OCI-LY7 (cell line): ENCODE measurements around the gene TULP1. TPM values are rescaled to one million over a fixed set of nuclear protein-coding genes. Genes with fewer than 3 reads are reported as not detected.

Source experiments
- BruUV-seq: library from RNA; stranded (reverse); fragments of 400-500 nt; replicated peaks from 2 replicates; lab custom pipeline; 2021; lab: Mats Ljungman, UMichigan
- CTCF ChIA-PET: fragments of 300-600 bp; sonication (Branson Sonifier 250); formaldehyde crosslinking; loops from one replicate; lab custom pipeline; 2022; ENCODE audit warnings: antibody characterized with exemption; ENCODE audit not compliant: unreplicated experiment; lab: Charles Lee
- POLR2A ChIA-PET: fragments of 300-600 bp; sonication (Branson Sonifier 250); formaldehyde crosslinking; loops from one replicate; lab custom pipeline; 2022; ENCODE audit warnings: antibody characterized with exemption; lab: Charles Lee
- DNase-seq: peaks from one replicate; pipeline ENCODE4 v3.0.0-alpha.2; 2015; ENCODE audit warnings: low spot score
- H2AFZ ChIP-seq: fragments of 200-600 bp; sonication (generic), shearing (Covaris generic); 2 replicates; pipeline ENCODE4 v1.6.1; 2014; ENCODE audit warnings: mild to moderate bottlenecking, antibody characterized with exemption, low read length, moderate library complexity
- H3K27ac ChIP-seq: fragments of 200-600 bp; sonication (generic); 2 replicates; pipeline ENCODE4 v1.5.1; 2014; ENCODE audit warnings: mixed run types, low read depth, mild to moderate bottlenecking, moderate library complexity, low read length, inconsistent platforms; ENCODE audit not compliant: poor library complexity, severe bottlenecking
- H3K36me3 ChIP-seq: fragments of 200-600 bp; sonication (generic); 2 replicates; pipeline ENCODE4 v1.6.1; 2014; ENCODE audit warnings: mild to moderate bottlenecking, antibody characterized with exemption, low read length, moderate library complexity, mixed read lengths; ENCODE audit not compliant: insufficient read depth
- H3K4me1 ChIP-seq: fragments of 200-600 bp; sonication (generic); 2 replicates; pipeline ENCODE4 v1.5.1; 2014; ENCODE audit warnings: mild to moderate bottlenecking, low read length; ENCODE audit not compliant: insufficient read depth, poor library complexity, severe bottlenecking
- H3K4me2 ChIP-seq: fragments of 200-600 bp; sonication (generic); 2 replicates; pipeline ENCODE4 v1.6.1; 2014; ENCODE audit warnings: mild to moderate bottlenecking, low read length
- H3K4me3 ChIP-seq: fragments of 200-600 bp; sonication (generic); 2 replicates; pipeline ENCODE4 v1.5.1; 2014; ENCODE audit warnings: mild to moderate bottlenecking, low read depth, low read length; ENCODE audit not compliant: poor library complexity, severe bottlenecking
- H3K79me2 ChIP-seq: fragments of 200-600 bp; sonication (generic); 2 replicates; pipeline ENCODE4 v1.6.1; 2016; ENCODE audit warnings: low read depth, mild to moderate bottlenecking, low read length, moderate library complexity, mixed read lengths; ENCODE audit not compliant: insufficient read depth
- H3K9me2 ChIP-seq: fragments of 200-600 bp; sonication (generic); 2 replicates; pipeline ENCODE4 v1.6.1; 2016; ENCODE audit warnings: mild to moderate bottlenecking, low read length, mixed read lengths; ENCODE audit not compliant: insufficient read depth
- H3K9me3 ChIP-seq: fragments of 200-600 bp; sonication (generic); 2 replicates; pipeline ENCODE4 v1.6.1; 2014; ENCODE audit warnings: mild to moderate bottlenecking, mixed run types, low read length, mixed read lengths
- H4K20me1 ChIP-seq: fragments of 200-600 bp; sonication (generic); 2 replicates; pipeline ENCODE4 v1.6.1; 2014; ENCODE audit warnings: mild to moderate bottlenecking, antibody characterized with exemption, low read length, moderate library complexity, mixed read lengths; ENCODE audit not compliant: insufficient read depth
- EZH2phosphoT487 ChIP-seq: fragments of 200-600 bp; sonication (generic); IDR thresholded peaks from 2 replicates; pipeline ENCODE4 v1.6.1; 2018; ENCODE audit warnings: low read depth, borderline replicate concordance, mild to moderate bottlenecking, mixed run types, antibody characterized with exemption, low read length, moderate library complexity, mixed read lengths
- intact Hi-C: fragments of 100-400 bp; cut with micrococcal nuclease; formaldehyde crosslinking; loops from one replicate; pipeline ENCODE4 v1.10.0; 2022; ENCODE audit not compliant: unreplicated experiment
- total RNA-seq, 2 experiments: library from RNA; depleted of rRNA in 1 of 2; stranded (reverse); fragments of >200 nt in 1 of 2; shearing (Covaris generic) in 1 of 2; gene quantifications; 2 replicates each; pipeline ENCODE4 v1.2.3, GENCODE V29; 2014 to 2022
- TF ChIP-seq, protein P1 (sequence below): fragments of 200-600 bp; sonication (generic); conservative IDR thresholded peaks from 2 replicates; pipeline ENCODE4 v1.5.1; 2014; ENCODE audit warnings: mild to moderate bottlenecking, antibody characterized with exemption, low read length, moderate library complexity, mixed read lengths

The TULP1 gene
- total RNA-seq, 2 experiments from 2014 or later = not detected

DNA sequence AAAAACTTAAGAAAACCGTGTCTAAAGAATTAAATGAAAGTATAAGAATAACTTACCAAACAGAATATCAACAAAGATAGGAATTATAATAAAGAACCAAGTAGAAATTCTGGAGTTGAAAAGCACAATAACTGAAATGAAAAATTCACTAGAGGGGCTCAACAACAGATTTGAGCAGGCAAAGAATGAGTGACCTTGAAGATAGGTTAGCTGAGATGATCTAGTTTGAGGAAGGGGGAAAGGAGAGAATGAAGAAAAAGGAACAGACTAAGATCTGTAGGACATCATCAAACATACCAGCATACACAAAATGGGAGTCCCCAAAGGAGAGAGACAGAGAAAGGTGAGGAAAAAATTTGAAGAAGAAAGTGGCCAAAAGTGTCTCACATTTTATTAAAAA, 37.7 kb upstream of the TULP1 start:
- H3K4me2 ChIP-seq = no peak overlapping the region
- intact Hi-C loops = no loop called here
- ChIA-PET POLR2A (no interaction called here), CTCF (no interaction called here)
- no peak for DNase-seq
- no peak overlapping the region for H3K4me3 ChIP-seq
- BruUV-seq = no TSS peak
- H3K4me1 ChIP-seq = no peaks in the 10 kb centered on the region
- H3K27ac ChIP-seq = no peak overlapping the region
- no peaks in the 10 kb centered on the region for H3K9me2 ChIP-seq
- H3K36me3 ChIP-seq = no peaks in the 10 kb centered on the region
- no peaks in the 10 kb centered on the region for H3K79me2 ChIP-seq
- H3K9me3 ChIP-seq = peaks cover 12% of the 10 kb centered on the region; the same call in 1 of the 2 replicates
- H2AFZ ChIP-seq = no peak overlapping the region
- H4K20me1 ChIP-seq = no peaks in the 10 kb centered on the region
- TF ChIP-seq, protein P1, sequence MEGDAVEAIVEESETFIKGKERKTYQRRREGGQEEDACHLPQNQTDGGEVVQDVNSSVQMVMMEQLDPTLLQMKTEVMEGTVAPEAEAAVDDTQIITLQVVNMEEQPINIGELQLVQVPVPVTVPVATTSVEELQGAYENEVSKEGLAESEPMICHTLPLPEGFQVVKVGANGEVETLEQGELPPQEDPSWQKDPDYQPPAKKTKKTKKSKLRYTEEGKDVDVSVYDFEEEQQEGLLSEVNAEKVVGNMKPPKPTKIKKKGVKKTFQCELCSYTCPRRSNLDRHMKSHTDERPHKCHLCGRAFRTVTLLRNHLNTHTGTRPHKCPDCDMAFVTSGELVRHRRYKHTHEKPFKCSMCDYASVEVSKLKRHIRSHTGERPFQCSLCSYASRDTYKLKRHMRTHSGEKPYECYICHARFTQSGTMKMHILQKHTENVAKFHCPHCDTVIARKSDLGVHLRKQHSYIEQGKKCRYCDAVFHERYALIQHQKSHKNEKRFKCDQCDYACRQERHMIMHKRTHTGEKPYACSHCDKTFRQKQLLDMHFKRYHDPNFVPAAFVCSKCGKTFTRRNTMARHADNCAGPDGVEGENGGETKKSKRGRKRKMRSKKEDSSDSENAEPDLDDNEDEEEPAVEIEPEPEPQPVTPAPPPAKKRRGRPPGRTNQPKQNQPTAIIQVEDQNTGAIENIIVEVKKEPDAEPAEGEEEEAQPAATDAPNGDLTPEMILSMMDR = no peak
- no peak for TF ChIP-seq EZH2phosphoT487

DNA sequence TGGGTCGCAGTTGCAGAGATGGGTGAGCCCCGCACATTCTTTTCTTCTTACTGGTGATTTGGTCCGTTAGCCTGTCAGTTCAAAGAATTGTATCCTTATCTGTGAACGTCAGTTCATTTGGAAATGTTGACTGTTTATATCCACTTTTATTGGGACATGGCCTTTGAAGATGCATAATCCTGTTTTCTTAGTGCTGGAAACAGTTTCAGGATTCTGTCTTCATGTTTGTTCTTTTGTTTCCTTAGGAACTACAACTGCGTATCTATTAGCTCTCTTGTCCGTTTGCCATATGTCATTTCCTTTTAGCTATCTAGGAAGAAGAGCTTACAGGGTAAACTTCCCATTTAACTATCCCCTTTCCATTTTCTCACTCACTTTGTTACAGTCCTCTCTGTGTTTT, 35.0 kb upstream of the TULP1 start:
- intact Hi-C loops = no loop called here
- CTCF ChIA-PET = no interaction called here
- Histone ChIP-seq H2AFZ (no peak overlapping the region), H3K79me2 (no peaks in the 10 kb centered on the region), H3K4me2 (no peak overlapping the region), H3K9me3 (peaks cover 12% of the 10 kb centered on the region; the same call in 1 of the 2 replicates), H3K4me3 (no peak overlapping the region), H4K20me1 (no peaks in the 10 kb centered on the region), H3K27ac (no peak overlapping the region), H3K9me2 (no peaks in the 10 kb centered on the region), H3K36me3 (no peaks in the 10 kb centered on the region), H3K4me1 (no peaks in the 10 kb centered on the region)
- no TSS peak for BruUV-seq
- POLR2A ChIA-PET = no interaction called here
- no peak for TF ChIP-seq EZH2phosphoT487
- TF ChIP-seq, protein P1 = no peak
- no peak for DNase-seq

DNA sequence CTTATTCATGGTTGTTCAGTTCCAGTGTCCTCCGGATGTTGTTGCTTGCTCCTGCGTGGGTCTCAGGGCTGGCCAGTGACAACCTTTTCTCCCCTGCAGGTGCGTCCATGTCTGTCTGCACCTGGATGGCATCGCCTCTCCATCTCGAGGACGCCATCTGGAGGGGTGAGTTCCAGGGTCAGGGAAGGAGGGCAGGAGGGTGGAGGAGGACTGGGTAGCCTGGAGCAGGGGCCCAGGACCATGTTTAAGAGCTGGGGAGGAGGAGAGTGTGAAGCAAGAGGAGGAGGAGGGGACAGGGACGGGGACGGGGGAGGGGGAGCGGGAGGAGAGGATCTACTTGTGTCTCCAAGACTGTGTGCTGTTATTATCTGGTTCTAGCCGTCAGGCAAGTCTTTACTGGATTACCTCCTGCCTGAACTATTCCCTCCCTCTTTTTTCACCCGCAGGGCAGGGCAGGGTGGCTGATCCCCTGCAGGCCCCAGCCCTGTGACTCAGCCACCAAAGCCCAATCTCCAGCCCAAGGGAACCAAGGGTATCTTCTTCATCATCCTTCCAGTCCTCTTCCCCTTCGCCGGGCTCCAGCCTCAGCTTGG, 32.2 kb upstream of the TULP1 start:
- Histone ChIP-seq H3K4me2 (no peak overlapping the region), H3K9me3 (peaks cover 8% of the 10 kb centered on the region; the same call in 1 of the 2 replicates), H2AFZ (no peak overlapping the region), H3K36me3 (no peaks in the 10 kb centered on the region), H4K20me1 (no peaks in the 10 kb centered on the region), H3K79me2 (no peaks in the 10 kb centered on the region), H3K4me3 (no peak overlapping the region), H3K4me1 (no peaks in the 10 kb centered on the region), H3K9me2 (no peaks in the 10 kb centered on the region), H3K27ac (no peak overlapping the region)
- no peak for DNase-seq
- TF ChIP-seq, protein P1 = no peak
- TF ChIP-seq EZH2phosphoT487 = no peak
- ChIA-PET POLR2A (interaction anchor here (1.0 kb wide), 1 partner anchor 12 kb away, joined by 3 read pairs; no protein-coding TSS in a partner anchor), CTCF (no interaction called here)
- intact Hi-C loops = no loop called here
- BruUV-seq = no TSS peak
